ENCODE results near the gene MTA1.

MTA1 gene

DNA sequence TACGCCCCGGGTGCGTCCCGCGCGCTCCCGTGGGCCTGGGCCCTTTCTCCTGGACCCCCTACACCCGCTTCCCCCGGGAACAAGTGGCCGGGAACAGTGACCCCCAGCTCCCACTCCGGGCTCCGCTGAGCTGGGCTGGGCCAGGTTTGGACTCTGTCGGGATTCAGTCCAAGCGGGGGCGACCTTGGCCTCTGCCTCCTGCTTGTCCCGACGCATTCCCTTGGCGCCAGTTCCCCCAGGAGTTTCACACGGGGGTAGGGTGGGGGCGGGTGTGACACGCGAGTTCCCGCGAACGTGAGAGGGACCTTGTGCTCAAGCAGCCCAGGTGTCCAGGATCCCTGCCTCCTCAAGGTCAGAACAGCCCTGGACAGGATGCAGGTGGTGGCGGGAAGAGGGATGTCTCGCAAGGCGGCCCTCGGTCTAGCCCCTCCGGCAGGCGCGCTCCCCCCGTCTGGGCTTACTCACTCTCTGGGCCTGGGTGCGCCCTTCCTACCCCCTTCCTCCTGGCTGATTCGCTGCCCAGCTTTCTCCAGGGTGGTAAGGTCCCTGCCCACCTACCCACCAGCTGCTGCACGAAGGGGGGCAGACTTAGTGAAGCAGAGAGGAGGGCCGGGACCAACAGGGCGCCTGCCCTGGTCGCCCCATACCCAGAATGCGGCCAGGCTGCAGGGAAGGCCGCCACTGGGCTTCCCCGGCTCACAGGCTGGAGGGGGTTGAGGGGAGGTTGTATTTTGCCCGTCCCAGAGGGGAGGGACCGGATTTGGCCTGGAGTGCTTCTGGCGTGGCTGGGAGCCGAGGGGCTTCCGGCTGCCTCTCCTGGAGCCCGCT, 55.9 kb downstream of the MTA1 start:
- no peak for DNase-seq (ENCODE audit: low spot score)

DNA sequence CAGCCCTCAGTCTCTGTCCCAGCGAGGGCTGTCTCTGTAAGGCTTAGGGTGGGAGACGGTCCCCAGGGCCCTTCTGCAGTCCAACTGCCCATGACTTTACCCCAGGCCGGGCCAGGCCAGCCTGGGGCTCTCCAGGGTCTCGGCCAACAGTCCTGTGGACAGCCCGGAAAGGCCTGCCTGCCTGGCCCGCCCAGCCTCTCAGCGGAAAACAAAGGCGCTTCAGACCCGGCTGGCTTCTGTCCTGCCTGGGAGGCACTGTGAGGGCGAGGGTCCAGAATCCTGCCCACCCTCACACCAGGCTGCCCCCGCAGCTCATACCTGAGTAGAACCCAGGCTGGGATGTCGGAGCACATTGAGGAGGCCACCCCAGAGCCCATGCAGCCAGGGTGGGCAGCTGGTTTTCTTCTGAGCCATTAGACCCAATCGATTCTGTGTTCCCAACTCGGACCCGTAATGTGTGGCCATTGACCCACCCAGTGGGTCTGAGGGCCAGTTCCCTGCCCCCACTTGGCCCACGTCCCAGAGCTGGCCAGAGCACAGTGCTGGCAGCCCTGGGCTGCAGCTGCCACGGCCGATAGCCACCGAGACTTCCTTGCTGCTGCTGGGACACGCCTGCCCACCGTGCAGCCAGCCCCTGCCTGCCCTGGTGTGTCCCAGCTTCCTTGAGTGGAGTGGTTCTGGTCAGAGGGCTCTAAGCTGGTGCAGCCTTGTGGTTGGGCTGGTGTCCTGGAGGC, 56.6 kb downstream of the MTA1 start:
- DNase-seq (ENCODE audit: low spot score): no peak

DNA sequence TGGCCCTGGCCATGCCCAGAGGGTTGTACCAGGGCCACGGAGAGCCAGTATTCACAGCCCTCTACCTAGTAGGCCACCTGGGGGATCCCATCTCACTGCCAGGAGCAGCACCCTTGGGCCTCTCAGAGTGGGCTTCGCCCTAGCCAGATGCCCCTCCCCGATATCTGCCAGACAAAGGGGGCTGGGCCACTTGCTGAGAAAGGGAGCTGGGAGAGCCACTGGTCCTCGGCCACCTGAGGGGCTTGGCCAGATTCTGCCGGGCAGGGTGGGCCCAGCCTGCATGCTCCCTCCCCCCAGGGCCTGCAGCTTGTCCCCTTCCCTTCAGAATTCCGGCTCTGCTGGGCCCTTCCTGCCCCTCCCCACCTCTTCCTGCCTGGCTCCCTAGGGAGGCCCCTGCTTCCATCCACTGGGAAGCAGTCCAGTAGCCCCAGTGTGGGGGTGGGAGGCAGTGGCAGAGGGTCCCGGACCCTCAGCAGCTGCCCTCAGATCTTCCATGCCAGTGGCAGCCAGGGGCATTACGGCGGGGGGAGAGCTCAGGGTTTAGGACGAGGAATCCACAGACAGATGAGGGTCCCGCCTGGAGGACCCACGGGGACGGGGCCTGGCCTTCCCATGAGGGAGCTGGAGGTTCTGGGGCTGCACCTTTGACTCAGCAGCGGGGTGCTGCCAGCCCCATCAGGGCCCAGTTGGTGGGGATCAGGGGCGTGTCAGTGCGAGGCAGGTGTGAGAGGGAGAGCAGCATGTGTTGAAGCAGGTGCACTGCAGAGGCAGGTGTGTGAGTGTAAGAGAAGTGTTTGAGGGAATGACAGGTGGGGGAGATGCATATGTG, 57.4 kb downstream of the MTA1 start:
- no peak for DNase-seq (ENCODE audit: low spot score)

DNA sequence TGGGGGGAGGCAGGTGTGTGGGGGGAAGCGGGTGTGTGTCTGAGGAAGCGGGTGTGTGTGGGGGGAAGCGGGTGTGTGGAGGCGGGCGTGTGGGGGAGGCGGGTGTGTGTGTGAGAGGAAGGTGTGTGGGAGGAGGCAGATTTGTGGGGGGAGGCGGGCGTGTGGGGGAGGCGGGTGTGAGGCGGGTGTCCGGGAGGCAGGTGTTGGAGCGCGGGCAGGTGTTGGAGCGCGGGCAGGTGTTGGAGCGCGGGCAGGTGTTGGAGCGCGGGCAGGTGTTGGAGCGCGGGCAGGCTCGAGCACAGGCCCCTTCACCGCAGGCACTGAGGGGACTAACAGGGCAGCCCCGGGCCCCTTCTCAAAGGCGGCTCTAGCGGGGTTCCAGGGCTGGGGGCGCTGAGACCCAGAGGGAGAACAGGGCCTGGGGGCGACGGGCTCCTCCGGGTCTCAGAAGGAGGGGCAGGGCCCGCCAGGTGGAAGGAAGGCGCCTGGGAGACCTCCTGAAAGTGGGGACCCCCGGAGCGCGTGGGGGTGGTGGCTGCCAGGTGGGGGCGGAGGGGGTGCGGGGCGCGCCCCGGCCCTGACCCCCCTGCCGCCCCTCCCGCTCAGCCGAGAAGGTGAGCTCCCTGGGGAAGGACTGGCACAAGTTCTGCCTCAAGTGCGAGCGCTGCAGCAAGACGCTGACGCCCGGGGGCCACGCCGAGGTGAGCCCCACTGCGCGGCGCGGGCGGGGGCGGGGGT, 58.2 kb downstream of the MTA1 start:
- DNase-seq (ENCODE audit: low spot score): no peak

DNA sequence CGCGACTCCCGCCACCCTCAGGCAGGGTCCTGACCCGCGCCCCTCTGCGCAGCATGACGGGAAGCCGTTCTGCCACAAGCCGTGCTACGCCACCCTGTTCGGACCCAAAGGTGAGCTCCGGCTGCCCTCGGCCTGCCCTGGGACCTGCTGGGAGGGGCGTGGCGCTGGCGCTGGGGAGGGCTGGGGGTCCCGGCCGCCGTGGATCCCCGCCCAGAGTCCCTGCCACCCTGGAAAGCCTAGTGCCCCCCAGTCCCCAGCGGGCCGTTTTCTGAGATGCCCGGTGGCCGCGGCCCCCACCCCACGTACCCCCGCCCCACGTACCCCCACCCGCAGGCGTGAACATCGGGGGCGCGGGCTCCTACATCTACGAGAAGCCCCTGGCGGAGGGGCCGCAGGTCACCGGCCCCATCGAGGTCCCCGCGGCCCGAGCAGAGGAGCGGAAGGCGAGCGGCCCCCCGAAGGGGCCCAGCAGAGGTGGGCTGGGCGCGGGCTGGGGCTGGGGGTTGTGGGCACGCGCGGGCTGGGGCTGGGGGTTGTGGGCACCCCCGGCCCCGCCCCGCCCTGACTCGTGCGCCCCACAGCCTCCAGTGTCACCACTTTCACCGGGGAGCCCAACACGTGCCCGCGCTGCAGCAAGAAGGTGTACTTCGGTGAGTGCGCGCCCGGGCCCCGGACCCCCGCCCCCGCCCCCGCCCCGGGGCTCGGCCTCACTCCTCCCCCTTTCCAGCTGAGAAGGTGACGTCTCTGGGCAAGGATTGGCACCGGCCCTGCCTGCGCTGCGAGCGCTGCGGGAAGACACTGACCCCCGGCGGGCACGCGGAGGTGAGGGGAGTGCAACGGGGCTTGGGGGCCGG, 59.0 kb downstream of the MTA1 start:
- DNase-seq (ENCODE audit: low spot score): no peak

DNA sequence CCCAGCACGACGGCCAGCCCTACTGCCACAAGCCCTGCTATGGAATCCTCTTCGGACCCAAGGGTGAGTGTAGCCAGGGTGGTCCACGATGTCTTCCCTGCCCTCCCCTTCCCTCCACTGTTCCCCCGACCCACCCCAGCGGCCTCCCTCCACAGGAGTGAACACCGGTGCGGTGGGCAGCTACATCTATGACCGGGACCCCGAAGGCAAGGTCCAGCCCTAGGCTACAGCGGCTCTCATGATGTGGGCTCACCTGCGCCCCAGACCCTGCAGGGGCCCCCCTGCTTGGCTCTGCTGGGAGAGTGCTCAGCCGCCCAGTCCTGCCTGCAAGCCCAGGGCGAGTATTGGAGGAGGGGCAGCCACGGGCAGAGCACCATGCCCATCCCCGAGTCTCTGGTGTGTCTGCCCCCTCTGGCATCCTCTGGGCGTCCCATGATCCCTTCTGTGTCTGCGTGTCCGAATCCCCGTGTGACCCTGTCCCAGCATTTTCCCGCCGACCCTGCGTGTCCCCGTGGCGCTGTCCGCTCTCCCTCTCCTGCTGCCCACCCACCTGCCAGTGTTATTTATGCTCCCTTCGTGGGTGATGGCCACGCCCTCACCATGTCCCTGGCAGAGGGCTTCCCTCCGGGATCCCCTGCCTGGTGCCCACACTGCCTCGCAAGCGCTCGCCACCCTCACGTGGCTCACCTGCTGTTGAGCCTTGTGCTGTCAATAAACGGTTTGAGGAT, 60.0 kb downstream of the MTA1 start:
- no peak for DNase-seq (ENCODE audit: low spot score)

DNA sequence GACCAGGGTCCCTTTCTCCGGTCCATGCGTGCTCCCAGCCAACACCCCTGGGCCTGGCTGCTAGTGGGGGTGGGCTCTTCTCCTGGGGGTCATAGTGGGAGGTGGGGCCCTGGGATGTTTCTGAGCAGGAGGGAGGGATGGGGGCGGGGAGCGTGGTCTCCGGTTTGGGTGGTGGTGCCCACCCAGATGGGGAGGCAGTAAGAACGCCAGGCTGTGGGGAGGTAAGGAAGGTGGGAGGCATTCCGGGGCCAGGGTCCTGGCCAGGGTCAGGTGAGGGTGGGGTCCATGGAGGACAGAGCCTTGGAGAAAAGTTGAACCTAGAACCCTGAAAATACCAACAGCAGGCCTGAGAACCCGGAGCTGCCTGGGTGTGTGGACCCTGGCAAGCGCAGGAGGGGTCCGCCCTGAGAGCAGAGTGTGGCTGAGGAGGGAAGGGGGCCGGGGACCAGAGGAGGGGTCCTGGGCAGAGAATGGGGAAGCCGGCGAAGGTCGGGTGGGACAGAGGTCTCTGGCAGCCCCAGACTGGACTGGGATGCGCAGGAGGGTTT, 60.6 kb downstream of the MTA1 start:
- DNase-seq (ENCODE audit: low spot score): no peak

DNA sequence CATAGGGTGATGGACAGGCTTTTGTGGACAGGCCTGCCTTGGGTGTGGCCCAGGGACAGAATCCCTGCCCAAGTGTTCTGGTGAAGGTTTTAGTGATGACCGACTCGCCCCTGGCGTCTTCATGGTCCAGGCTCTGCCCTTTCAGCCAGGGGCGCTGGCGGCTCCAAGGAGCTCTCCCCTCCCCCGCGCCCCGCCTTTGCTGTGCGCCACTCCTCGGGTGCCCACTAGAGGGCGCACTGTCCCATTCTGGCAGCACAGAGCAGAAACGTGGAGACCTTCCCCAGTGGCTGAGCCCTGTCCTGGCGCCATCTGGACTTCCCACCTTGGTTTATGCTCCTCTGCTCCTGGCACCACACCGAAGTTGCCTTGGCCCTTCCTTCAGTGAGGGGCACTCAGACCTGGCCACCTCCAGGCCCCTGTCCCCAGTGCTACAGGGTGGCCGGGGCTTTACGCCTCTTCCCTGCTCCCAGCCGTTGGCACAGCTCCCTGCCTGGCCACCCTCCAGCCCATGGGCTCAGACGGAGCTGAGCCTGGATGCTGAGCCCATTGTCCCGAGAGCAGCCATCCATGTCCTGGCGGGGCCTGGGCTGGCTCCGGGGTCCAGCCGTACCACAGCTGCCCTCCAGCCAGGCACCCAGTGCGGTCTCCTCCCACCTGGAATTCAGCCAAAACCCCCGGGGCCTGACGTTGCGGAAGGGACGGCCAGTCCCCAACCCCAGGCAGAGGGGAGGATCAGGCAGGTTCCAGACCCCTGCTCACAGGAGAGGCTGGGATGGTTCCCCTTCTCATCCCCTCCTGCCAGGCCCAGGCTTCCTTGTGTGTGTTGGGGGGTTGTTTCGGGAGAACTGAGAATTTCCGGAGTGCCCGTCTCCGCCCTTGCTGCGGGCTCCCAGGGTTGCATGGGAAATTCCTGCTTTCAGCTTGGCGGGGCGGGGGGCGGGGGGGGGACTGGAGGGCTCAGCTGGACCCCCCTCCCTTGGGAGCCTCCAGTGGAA, 61.5 kb downstream of the MTA1 start:
- DNase-seq (ENCODE audit: low spot score): peak; percentile 70

DNA sequence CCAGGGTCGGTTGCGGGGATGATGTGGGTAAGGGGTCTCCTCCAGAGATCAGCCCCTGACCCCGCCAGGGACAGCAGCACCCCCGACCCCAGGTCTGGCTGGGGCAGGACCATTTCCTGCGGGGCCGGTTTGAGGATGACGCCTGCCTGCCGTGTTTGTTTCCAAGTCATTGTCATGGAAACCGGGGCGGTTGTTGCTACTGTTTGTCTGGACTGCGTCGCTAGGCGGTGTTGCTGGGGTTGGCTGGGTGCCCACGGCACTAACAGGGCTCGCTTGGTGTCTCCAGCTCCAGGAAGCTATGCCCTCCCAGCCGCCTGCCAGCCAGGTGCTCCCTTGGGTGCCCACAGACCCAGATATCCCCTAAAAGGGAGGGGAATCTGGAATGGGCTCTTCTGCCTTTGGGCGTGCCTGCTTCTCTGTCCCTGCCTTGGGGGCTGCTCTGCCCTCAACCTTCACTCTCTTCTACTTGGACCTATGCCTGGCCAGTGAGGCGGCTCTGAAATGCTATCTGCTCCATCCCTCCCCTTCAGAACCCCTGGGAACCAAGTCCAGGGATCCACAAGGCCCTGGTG, 62.3 kb downstream of the MTA1 start:
- peak; percentile 60 for DNase-seq (ENCODE audit: low spot score)

DNA sequence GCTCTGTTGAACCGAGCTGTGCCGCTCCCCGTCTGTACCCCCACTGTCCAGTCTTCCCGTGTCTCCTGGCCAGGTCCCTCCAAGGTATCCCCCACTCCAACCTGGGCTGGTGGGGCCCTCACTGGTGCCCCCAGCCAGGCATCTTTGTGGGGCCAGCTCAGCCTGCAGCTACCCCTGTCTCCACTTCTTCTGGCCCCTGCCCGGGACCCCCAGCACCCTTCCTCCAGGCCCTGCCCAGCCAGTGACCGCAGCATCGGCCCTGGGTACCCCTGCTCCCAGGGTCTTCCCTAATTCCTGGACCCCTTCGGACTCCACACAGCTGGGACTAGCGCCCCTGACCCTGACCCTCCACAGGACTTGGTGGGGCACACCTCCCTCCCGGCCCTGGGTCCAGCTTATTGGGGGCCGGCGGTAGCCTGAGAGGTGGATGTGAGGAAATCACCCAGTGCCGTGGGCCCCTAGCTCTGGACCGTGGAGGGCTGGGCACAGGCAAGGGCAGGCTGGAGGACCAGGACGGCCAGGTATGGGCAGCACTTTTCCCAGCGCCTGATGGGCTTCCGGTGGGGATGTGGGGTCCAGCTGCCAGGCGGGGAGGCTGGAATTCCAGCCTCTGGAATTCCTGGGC, 63.0 kb downstream of the MTA1 start:
- DNase-seq (ENCODE audit: low spot score): no peak

DNA sequence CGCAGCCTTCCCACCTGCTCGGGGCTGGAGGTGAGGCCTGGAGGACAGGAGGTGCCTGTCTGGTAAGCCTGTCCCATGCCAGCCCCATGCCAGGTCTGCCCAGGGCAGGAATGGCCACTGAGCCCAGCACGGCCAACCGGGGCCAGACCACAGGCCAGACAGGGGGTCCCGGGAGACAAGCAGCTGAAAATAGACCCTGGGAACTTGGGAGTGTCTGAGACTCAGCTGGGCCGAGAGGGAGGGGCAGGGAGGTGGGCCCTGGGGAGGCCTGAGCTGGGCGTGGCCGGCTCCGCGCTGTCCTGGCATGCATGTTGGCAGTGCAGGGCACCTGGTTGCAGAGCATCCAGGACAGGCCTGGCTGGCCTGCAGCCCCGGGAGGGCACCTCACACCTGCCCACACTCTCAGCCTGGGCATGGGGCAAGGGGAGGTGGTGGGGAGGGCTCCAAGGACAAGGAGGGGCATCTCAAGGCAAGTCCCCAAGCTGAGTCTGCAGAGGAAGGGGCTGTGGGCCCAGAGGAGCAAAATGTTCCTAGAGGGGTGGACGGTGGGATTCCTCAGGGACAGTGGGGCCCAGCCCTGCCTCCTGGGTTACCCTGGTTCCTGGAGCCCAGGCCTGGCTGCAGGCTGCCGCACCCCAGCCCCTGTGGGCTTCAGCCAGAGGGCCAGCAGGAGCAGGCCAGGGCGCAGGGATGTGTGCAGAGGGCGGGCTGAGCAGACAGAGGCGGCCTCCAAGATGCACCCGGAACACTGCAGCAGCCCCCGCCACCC, 63.9 kb downstream of the MTA1 start:
- no peak for DNase-seq (ENCODE audit: low spot score)

DNA sequence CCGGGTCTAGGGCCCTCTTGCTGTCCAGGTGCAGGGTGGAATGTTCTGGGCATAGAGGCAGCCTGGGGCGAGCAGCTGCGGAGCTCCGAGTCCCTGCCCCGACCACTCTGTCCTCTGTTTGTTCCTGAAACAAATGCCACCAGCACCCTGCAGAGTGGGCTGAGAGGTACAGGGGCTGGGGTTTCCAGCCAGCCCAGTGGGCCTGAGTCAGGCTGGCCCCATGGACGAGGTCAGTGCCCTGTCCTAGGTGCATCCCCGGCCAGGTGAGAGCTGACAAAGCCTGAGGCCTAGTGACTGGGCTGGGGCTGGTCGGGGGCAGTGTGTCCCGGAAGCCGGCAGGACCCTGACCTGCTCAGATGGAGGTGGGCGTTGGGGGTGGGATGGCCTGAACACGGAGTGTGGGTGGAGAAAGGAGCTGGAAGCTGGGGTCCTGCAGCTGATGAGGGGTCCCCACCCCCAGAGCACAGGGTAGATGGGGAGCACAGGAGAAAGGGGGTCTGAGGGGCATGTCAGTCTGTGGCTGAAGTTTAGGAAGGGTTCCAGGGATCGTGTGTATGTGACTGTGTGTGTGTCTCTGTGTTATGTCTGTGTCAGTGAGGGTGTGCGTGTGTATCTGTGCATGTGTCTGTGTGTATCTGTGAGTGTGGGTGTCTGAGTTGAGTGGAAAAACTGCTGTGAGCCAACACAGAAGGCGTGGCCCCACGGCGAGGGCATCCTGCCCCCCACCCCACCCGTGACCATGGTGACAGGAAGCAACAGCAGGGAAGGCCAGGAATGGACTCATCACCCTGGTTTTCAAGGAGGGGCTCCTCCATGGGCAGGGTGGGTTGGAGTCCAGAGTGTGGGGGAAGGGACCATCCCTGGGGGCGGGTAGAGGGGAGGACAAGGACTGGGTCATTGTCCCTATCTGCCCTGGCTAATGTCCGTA, 64.7 kb downstream of the MTA1 start:
- no peak for DNase-seq (ENCODE audit: low spot score)

DNA sequence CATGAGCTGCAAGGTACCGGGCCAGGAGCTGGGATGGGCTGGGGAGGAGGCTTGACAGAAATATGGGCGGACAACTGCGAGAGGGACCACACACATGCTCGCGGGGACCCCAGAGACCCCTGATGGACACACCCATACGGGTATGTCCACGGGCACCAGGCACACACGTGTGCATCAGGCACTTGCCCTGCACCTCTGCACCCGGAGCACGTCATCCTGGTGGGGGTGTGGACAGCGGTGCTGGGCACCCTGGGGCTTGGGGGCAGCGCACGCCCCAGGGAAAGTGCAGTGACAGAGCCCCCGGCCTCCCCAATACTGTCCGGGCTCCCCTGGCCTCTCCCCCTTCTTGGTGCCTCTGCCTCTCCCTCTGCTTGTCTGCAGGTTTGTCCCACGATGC, 65.4 kb downstream of the MTA1 start:
- no peak for DNase-seq (ENCODE audit: low spot score)

DNA sequence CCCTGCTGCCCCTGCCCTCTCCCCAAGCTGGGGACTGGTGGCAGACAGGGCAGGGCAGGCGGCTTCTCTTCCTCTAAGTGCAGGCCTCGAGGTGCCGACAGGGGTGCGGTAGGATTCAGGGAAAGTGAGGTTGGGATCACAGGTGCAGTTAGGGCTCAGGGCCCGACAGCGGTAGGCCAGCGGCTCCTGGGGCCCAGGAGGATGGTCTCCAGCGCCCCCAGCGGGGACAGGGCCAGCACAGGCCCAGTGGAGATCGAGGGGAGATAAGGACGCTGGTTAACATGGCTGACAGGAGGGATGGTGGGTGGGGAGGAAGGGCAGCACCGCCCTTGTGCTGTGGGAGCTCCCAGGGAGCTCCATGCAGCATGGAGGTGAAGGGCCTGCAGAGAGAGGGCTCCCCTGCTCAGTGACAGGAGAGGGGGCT, 66.1 kb downstream of the MTA1 start:
- peak; percentile 85 for DNase-seq (ENCODE audit: low spot score)

DNA sequence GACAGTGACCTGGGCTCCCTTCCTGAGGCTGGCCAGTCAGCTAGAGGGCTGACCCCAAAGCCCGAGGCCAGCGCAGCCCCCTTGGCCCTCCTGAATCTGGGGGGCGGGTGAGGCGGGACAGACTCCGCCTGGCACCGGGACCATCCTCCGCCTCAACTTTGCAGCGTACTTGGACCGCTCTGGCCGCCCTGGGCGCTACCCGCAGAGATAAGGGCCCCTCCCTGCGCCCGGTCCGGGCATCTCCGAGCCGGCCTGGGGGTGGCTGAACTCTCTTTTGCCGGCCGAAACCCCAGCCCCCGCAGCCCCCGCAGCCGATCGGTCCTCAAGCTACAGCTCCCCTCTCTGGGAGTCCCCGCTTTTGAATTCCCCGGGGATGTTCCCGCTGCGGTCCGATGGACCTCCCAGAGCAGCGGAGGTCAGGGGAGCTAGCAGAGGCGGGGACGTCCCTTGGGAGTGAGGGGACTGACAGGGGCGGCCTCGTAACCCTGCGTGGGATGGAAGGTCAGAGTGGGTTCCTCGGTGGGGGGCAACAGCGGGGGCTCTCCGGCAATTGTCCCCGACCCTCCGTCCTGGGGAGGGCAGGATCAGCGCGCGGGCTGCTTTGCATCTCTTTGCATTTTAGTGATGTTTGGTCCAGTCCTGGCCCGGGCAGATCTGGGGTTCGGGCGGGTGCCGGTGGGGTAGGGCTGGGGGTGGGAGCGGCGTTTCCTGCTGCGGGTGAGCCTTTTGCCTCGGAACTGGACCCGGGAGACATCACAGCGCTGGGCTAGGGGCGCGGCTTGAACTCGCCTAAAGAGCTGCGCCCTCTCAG, 66.7 kb downstream of the MTA1 start, which contains the start of gene CRIP1:
Gene CRIP1 (plus strand): TSS at position 724 of the 811 bp plus-strand sequence. CDS start 374 bp downstream, outside the sequence.
- no peak for DNase-seq (ENCODE audit: low spot score)
